Erythroblast (primary cell): Measurements from ENCODE around the gene LHFPL2.

Experiments used
- GATA1 ChIP-seq: IDR thresholded peaks from 2 replicates; pipeline ENCODE4 v1.6.1; 2011; ENCODE audit warnings: low read depth, mild to moderate bottlenecking, control low read depth, low read length, moderate library complexity
- POLR2A ChIP-seq: IDR thresholded peaks from 2 replicates; pipeline ENCODE4 v1.6.1; 2011; ENCODE audit warnings: mild to moderate bottlenecking, low read length

- TF ChIP-seq POLR2A: no peak
- no peak for TF ChIP-seq GATA1
These were observed 189.7 kb downstream of the LHFPL2 start for GRCh38 chr5:78458843-78459242.
